Ishikawa (cell line): ENCODE data around the gene PLS1.

ENCODE experiments used
- CREB1 ChIP-seq: IDR thresholded peaks from 2 replicates; pipeline ENCODE4 v1.6.1; 2012; ENCODE audit warnings: low read depth
- EP300 ChIP-seq: IDR thresholded peaks from 2 replicates; pipeline ENCODE4 v1.6.1; 2012; ENCODE audit warnings: borderline replicate concordance
- RAD21 ChIP-seq: IDR thresholded peaks from 2 replicates; pipeline ENCODE4 v1.6.1; 2012; ENCODE audit warnings: low read depth
- TAF1 ChIP-seq: IDR thresholded peaks from 2 replicates; pipeline ENCODE4 v1.6.1; 2012; ENCODE audit warnings: low read depth, mild to moderate bottlenecking
- TCF12 ChIP-seq: IDR thresholded peaks from 2 replicates; pipeline ENCODE4 v1.6.1; 2012; ENCODE audit warnings: low read depth
- YY1 ChIP-seq: IDR thresholded peaks from 2 replicates; pipeline ENCODE4 v1.6.1; 2012; ENCODE audit warnings: low read depth
- ZBTB7A ChIP-seq: IDR thresholded peaks from 2 replicates; pipeline ENCODE4 v1.6.1; 2012; ENCODE audit warnings: low read depth
- TF ChIP-seq, protein P1 (sequence below): IDR thresholded peaks from 2 replicates; pipeline ENCODE4 v1.6.1; 2012
- TF ChIP-seq, protein P2 (sequence below): IDR thresholded peaks from 2 replicates; pipeline ENCODE4 v1.6.1; 2012

DNA sequence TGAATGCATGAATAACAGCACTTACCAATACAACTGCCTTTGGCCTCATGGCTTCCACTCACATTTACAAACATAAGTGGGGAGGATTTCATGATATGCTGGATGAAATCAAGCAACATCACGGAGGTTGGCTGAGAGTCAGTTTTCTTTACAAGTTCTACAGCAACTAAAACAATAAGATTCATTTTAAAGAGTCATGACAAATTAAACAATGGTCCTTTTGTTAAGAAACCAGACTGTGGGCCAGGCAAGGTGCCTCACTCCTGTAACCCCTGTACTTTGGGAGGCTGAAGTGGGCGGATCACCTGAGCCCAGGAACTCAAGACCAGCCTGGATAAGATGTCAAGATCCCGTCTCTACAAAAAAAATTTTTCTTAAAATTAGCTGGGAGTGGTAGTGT, 30.1 kb upstream of the PLS1 start:
- TF ChIP-seq TAF1 (no peak), ZBTB7A (no peak), YY1 (no peak), EP300 (no peak), TCF12 (no peak), RAD21 (no peak), CREB1 (no peak)
- TF ChIP-seq, protein P1, sequence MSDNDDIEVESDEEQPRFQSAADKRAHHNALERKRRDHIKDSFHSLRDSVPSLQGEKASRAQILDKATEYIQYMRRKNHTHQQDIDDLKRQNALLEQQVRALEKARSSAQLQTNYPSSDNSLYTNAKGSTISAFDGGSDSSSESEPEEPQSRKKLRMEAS = no peak
- TF ChIP-seq, protein P2, sequence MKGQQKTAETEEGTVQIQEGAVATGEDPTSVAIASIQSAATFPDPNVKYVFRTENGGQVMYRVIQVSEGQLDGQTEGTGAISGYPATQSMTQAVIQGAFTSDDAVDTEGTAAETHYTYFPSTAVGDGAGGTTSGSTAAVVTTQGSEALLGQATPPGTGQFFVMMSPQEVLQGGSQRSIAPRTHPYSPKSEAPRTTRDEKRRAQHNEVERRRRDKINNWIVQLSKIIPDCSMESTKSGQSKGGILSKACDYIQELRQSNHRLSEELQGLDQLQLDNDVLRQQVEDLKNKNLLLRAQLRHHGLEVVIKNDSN = no peak
